ENCODE measurements around the gene FCGR2B.

GRCh38 chr1:161719325-161719611 is 56.3 kb downstream of the FCGR2B start:
- TF ChIP-seq CTCF (conservative IDR thresholded peaks at IDR 0.05 in 1 of 2, IDR thresholded peaks at IDR 0.05 in 1 of 2; ENCODE audit: low read depth in 1 of 2, low read length in 2 of 2) (no peak), EZH2 (IDR thresholded peaks at IDR 0.05; ENCODE audit: low read length, missing control alignments) (no peak)
